GM11168 (cell line): ENCODE measurements around the gene MAJIN.
"Not testable (repeated sequence)": the region's sequence is repeated elsewhere in the genome, so short reads cannot be mapped to it uniquely, and the experiment has no call there.

ENCODE experiments used
- in situ Hi-C: fragments of 300-500 bp; cut with MboI; formaldehyde crosslinking; loops from one replicate; pipeline ENCODE4 v1.12.0; 2022; ENCODE audit warnings: low sequenced_read_pairs; ENCODE audit not compliant: unreplicated experiment

Gene MAJIN

GRCh38 chr11:64994318-64994717 lies 22.4 kb upstream of the MAJIN start:
- in situ Hi-C loops, result no loop called here

DNA sequence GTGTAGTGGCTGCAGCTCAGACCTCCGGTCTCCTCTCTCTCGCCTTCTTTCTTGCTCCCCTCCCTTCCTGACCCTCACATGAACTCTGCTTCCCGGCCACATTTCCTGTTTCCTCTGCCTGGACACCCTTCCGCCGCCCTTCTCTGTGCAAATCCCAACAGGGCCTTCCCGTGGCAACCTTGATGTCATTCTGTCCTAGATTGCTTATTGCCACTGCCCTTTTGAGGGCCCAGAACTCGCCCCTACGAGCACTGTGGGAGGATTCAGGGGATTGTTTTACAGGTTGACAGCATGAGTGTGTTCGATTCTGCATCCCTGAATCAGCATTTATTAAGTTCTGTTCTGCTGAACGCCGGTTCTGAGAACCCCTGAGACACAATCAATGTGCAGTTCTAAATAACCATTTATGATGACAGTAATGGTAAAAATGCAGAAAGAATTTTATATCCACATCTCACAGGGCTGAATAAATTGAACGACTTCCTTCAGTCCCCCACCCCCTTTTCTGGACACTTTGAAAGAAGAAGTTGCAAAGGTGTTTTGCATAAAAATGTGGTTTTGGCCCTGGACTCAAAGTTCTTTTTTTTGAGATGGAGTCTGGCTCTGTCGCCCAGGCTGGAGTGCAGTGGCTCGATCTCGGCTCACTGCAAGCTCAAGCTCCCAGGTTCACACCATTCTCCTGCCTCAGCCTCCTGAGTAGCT lies 18.5 kb upstream of the MAJIN start:
- in situ Hi-C loops, result no loop called here

DNA sequence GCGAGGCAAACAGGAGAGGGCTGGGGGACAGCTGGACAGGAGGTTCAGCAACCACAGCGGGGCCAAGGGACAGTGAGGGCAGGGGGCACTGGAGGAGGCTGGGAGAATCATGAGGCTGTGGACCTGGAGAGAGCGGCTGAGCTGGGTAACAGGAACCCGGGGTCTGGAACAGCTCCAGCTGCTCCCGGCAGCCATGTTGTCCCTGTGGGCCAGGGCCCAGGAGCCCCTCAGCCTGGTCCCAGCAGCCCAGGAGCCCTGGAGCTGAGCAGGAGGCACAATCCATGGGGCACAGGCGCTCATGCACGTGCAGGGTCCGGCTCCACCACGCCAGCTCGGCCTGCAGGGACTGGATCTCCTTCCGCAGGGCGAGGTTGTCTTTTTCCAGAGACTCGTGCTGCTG lies 17.5 kb upstream of the MAJIN start:
- in situ Hi-C loops, result no loop called here

DNA sequence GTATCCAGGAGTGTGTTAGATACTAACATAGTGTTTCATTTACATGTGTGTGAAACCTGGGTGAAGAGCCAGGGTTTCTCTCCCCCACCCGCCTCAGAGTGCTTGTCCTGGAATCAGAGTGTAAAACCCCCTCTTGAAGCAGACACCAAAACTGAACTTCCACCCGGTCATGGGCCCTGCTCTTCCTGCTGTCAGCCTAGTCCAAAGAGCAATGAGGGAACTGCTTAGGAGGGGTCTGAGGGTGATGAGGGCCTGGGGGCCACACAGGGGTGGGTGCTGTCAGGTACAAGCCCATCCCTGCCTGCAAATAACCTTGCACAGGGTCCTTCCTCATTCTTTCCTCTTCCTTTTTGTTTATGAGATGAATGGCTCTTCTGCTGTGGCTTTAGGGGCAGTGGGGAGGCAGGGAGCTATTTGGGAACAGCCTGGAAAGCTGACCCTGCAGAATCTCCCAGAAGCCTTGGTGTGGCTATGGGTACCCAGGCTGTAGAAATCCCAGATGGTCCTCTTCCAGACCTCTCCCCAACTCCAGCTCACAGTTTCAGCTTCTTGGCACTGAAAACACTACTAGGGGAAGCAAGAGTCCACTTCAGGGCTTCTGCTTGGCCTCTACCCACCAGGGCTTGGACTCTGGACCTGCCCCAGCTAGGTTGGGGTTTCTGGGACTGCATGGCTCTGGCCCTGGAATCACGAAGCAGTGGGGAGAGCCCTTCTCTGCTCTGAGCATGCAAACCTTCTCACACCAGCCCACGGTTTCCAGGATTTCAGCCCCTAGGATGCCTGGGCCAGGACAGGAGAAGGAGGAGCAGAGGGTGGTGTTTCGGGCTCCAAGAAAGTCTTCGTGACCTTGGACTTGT lies 16.3 kb upstream of the MAJIN start:
- in situ Hi-C loops, result no loop called here

DNA sequence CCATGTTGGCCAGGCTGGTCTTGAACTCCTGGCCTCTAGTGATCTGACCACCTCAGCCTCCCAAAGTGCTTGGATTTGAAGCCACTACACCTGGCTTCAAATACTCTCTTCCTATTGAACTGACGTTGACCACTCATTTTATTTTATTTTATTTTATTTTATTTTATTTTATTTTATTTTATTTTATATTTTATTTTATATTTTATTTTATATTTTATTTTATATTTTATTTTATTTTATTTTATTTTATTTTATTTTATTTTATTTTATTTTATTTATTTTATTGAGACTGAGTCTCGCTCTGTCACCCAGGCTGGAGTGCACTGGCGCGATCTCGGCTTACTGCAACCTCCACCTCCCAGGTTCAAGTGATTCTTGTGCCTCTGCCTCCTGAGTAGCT lies 11.4 kb upstream of the MAJIN start:
- in situ Hi-C loops, result not testable (repeated sequence)

- in situ Hi-C loops, result no loop called here
Observed at GRCh38 chr11:64976651-64977050, 4.7 kb upstream of the MAJIN start.

DNA sequence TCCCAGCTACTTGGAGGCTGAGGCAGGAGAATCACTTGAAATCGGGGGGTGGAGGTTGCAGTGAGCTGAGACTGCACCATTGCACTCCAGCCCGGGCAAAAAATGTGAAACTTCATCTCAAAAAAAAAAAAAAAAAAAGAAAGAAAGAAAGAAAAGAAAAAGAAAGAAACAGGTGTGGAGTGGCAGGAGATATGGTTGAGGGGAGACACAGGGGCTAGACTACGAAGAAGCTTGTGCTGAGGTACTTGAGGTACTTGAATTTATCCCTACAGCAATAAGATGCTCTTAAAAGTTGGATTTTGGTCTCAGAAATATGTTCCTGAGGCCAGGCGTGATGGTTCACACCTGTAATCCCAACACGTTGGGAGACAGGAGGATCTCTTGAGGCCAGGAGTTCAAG lies 2.2 kb upstream of the MAJIN start:
- in situ Hi-C loops, result no loop called here

DNA sequence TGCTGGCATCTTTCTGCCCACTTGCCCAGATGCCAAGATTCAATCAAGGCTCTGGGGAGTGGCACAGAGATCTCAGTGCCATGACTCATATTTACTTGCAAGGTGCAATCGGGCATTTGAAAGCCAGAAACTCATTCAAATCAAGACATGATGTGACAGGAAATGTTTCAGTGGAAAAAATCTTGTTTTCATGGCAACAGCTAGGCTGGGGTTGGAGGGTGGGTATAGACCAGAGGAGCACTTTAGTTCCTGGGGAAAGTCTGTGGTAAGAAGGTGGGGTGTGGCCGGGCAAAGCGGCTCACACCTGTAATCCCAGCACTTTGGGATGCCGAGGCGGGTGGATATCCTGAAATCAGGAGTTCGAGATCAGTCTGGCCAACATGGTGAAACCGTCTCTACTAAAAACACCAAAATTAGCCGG lies 1.2 kb downstream of the MAJIN start:
- in situ Hi-C loops, result no loop called here

DNA sequence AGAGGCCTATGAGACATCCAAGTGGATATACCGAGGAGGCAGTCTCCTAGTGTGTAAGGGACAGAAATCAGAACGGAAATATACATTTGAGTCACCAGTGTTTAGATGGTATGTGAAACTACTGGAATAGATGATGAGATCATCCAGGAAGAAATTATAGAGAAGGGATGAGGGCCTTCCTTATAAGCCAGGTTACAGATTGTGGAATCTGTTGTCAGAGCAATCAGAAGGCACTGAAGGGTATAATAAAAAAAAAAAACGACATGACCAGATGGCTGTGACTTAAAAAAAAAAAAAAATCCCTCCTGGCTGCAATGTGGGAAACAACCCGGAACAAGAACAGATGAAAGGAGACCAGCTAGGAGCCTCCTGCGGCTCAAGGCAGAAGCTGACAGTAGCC lies 2.7 kb downstream of the MAJIN start:
- in situ Hi-C loops, result no loop called here

- in situ Hi-C loops, result no loop called here
Observed at GRCh38 chr11:64967375-64967774, 4.5 kb downstream of the MAJIN start.

DNA sequence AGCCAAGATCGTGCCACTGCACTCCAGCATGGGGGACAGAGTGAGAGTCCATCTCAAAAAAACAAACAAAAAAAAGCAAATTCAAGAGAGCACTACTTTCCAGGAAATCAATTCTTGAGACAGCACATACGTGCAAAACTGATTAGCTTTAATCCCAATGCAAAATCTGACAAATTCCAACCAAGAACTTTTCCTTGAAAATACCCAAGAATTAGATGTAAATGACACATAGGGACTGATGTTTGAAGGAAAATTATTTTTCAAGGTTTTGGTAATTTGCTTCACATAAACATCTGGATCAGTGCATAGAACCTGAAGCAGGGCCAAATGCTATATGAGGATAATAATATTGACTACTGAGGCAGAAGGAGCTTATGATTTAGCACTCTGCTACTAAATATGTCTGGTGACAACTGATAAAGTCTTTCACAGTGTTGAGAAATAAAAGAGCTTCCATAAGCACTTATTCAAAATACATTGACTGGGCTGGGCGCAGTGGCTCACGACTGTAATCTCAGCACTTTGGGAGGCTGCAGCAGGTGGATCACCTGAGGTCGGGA lies 8.8 kb downstream of the MAJIN start:
- in situ Hi-C loops, result no loop called here

DNA sequence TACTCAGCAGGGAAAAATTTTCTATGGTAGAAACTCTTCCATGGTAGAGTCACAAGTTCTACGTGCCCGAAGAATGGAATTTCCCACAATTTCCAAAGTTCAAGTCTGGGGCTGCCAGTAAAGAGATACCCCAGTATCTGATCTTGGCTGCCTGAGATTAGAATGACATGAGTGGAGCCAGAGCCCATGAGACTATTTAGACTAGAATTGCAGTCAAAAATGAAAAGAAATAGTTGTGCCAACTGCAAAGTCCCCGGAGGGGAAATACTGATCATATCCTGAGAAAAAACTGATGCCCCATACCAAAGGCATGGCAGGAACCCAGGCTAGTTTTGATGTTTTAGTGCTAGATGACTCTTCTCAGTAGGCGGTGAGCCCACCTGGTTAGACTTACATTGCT lies 11.2 kb downstream of the MAJIN start:
- in situ Hi-C loops, result no loop called here

- in situ Hi-C loops, result no loop called here
Observed at GRCh38 chr11:64959498-64959897, 12.4 kb downstream of the MAJIN start.

DNA sequence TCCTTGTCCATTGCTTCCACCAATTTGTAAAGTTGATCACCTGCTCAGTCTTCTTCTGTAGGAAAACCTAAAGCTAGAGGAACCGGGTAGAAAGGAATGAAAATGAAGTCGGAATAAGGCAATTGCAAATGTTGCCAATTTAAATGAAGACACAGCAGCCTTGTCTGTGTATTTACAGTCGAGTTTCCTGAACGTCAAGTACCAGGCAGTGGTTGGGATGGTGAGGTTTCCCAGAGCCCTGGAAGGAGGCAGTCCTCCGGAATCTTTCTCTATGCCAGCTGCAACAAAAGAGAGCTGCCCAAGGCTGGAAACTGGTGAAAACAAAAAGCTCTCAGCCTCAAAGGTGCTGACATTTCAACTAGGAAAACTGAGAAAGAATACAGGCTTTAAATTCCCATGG lies 17.7 kb downstream of the MAJIN start:
- in situ Hi-C loops, result no loop called here

DNA sequence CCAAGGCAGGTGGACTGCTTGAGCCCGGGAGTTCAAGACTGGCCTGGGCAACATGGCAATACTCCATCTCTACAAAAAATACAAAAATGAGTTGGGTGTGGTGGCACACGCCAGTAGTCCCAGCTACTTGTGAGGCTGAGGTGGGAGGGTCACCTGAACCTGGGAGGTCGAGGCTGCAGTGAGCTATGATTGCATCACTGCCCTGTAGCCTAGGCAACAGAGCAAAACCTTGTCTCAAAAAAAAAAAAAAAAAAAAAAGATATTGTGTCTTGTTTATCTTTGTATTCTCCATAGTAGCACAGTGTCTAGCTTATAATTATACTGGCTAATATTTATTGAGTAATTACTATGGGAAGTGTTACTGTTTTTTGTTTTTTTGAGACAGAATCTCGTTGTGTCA lies 20.4 kb downstream of the MAJIN start:
- in situ Hi-C loops, result no loop called here

DNA sequence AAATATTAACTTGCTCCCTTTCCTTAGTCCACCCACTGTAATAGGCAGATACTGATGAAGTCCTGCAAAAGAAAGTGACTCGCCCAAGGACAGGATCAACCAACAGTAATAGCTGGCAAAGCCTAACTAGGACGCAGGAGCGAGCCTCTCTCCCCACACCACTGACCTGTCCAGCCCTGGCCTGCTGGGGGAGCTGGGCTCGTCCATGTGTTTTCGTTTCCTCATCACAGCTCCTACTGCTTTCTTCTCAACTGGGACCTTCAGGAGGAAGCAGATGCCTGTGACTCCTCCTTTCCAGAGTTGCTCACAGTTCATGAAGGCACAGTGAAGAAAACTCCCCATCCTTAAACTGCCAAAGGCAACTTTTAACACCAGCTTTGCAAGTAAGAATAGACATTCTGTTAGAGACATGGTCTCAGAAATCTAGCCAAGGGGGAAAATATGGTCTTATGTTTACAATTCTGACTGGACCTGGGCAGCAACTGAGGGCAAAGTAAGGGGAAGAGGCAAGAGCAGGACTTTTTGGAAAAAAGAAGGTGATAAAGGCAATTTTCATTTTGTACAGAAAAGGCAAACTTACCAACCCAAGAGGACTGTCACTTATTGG lies 24.6 kb downstream of the MAJIN start:
- in situ Hi-C loops, result no loop called here

DNA sequence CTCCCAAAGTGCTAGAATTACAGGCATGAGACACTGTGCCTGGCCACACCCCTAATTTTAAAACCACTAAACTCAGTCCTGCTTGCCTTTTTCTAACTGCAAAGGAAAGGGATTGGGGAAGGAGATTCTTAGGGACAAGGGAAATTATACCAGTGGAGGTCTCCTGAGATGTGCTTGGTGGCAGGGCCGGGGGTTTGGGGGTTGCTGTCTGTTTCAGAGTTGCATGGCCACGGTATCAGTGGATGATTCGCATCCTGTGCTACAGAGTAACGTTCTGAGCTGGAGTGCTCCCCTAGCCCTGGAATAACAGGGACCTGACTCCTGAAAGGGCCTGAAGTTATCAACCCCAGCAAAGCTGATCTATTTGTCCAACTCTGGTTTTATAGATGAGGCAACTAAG lies 35.4 kb downstream of the MAJIN start:
- in situ Hi-C loops, result no loop called here

GRCh38 chr11:64935359-64936081 lies 36.4 kb downstream of the MAJIN start, which contains the start of gene GPHA2:
Gene GPHA2 (minus strand): TSS chr11:64935893. CDS start chr11:64935460, 433 bp downstream.
- in situ Hi-C loops, result no loop called here

DNA sequence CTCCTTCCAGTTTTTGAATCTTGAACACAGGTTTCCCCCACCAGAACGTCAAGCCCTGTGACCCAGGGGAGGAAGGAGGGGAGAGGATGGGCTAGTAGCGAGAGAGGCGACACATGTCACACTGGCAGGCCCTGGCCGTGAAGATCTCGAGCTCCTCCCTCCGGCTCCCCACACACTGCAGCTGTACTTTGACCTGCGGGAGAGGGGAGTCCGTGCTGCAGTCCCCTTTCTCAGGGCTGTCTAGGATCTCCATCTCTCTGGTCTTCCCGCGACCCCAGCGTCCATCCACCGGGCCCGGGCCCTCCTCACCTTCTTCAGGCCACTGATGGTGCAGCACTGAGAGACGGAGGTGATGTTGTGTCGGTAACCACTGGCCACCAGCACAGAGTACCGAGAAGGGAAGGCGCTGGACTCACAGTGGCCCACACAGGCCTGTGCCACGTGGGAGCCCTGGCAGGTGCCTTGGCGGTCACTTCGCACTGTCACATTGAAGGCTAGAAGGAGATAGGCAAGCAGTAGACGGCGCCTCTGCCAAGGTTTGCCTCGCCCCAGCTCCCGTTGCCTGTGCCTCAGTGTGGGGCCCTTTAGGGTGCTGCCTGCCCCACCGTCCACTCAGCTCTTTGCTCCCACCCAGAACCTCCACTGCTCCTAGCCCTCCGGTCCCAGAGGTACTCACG lies 37.1 kb downstream of the MAJIN start:
- in situ Hi-C loops, result no loop called here
